Right lobe of liver (tissue), 6 donors: ENCODE measurements around the gene ANKS4B. TPM values are rescaled to one million over a fixed set of nuclear protein-coding genes. Genes with fewer than 3 reads are reported as not detected.
A peak's percentile ranks its signal among the peaks of the same experiment; 100 is the strongest.

ENCODE experiments used
- ATAC-seq, 4 donors: fragments of 200-7000 bp; cut with Tn5 transposase; one replicate each; pipeline ENCODE4 v1.9.1; 2020; ENCODE audit warnings: mild to moderate bottlenecking in 4 of 4, moderate library complexity in 4 of 4
- DNase-seq, 3 donors: peaks; one replicate each; pipeline ENCODE4 v3.0.0-alpha.2; 2020
- H3K27ac ChIP-seq, 3 donors: fragments of 200-600 bp; one replicate each; pipeline ENCODE4 v1.8.0; 2022
- H3K27me3 ChIP-seq, 2 donors: fragments of 200-600 bp; one replicate each; pipeline ENCODE4 v1.8.0; 2022
- H3K36me3 ChIP-seq, 4 donors: fragments of 200-600 bp; sonication (generic) in 1 of 4; one replicate each; pipeline versions ENCODE4 v1.5.1 to v1.8.0; 2017 to 2022; ENCODE audit warnings: control low read depth in 1 of 4
- H3K4me1 ChIP-seq, 4 donors: fragments of 200-600 bp; sonication (generic) in 1 of 4; one replicate each; pipeline versions ENCODE4 v1.5.1 to v1.8.0; 2017 to 2022; ENCODE audit warnings: control low read depth in 1 of 4
- H3K4me3 ChIP-seq, 3 donors: fragments of 200-600 bp; one replicate each; pipeline ENCODE4 v1.8.0; 2022
- H3K9me3 ChIP-seq, 4 donors: fragments of 200-600 bp; sonication (generic) in 1 of 4; one replicate each; pipeline versions ENCODE4 v1.5.1 to v1.8.0; 2017 to 2022; ENCODE audit warnings: control low read depth in 1 of 4
- POLR2A ChIP-seq: fragments of 450-650 bp; IDR thresholded peaks from one replicate; pipeline ENCODE4 v1.6.1; 2017; ENCODE audit warnings: antibody characterized with exemption, mild to moderate bottlenecking
- whole genome bisulfite sequencing: methylation state at CpG from one replicate; pipeline ENCODE4 v1.1.6; 2018; ENCODE audit warnings: low coverage, low lambda C conversion rate; ENCODE audit not compliant: insufficient coverage; ENCODE audit errors: missing lambda C conversion rate; 5-methylcytosine and 5-hydroxymethylcytosine counted together
- intact Hi-C, 2 donors: fragments of 100-400 bp; cut with DNase I; formaldehyde crosslinking; loops; one replicate each; pipeline versions ENCODE4 v1.11.2 to v1.14.1; 2022
- total RNA-seq, 6 experiments: library from RNA; depleted of rRNA in 2 of 6; stranded (reverse); fragments of >200 nt in 2 of 6; fragmentation: NEBNext Ultra II Directional in 3 of 6; extraction: Animal tissue kit (Norgen Biotek cat#: 25700) in 3 of 6; gene quantifications; one replicate each; pipeline versions ENCODE4 v1.1.0 to v1.2.4, GENCODE V29; 2016 to 2023
- TF ChIP-seq, protein P1 (sequence below), 4 donors: fragments of 200-600 bp in 3 of 4; fragments of 450-650 bp in 1 of 4; IDR thresholded peaks; one replicate each; pipeline versions ENCODE4 v1.5.1 to v1.8.0; 2016 to 2022; ENCODE audit warnings: antibody characterized with exemption in 4 of 4, mild to moderate bottlenecking in 2 of 4
- donor health status: DM: no; HTN: yes; CAD: no.
- donor health status: DM: no; HTN: no; CAD: no.
- donor health status: DM: no; HTN: no; CAD: no.
- donor health status: DM: no; HTN: yes; CAD: no.
- donor health status: DM: no; HTN: yes; CAD: no.

ANKS4B gene
- total RNA-seq, 6 experiments from 2014 or later: 10.0 to 16.3 (median 11.4) TPM

DNA sequence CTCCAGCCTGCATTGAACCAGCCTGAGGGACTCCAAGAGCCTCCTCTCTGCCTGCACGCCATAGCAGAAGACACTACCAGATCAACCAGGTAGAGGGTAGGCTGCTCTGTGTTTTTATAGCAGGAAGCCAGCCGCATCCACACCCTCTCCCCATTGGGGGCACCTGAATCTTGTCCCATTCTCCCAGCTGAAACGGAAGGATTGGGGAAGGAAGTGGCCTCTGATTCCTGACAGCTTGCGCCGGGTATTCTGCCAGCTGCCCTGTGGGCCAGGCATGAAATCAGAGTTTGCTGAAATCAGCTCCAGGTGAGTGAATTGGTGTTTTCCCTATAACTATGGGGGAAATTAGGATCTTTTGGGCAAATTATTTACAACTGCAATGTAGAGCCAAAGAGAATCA lies 22.0 kb upstream of the ANKS4B start, which contains the start of gene ZP2:
ZP2 (minus strand) TSS at position 89 of the 400 bp plus-strand sequence; CDS start at position 62, 27 bp downstream.
- H3K27me3 ChIP-seq: no peaks in the 10 kb centered on the region
- H3K27ac ChIP-seq: no peak within 1 kb of the TSS
- ATAC-seq (no peak), DNase-seq (no peak)
- 37% methylated on average over 4 of the region's 5 CpGs for WGBS
- H3K36me3 ChIP-seq: no peaks in the 10 kb centered on the region
- TF ChIP-seq, protein P1, sequence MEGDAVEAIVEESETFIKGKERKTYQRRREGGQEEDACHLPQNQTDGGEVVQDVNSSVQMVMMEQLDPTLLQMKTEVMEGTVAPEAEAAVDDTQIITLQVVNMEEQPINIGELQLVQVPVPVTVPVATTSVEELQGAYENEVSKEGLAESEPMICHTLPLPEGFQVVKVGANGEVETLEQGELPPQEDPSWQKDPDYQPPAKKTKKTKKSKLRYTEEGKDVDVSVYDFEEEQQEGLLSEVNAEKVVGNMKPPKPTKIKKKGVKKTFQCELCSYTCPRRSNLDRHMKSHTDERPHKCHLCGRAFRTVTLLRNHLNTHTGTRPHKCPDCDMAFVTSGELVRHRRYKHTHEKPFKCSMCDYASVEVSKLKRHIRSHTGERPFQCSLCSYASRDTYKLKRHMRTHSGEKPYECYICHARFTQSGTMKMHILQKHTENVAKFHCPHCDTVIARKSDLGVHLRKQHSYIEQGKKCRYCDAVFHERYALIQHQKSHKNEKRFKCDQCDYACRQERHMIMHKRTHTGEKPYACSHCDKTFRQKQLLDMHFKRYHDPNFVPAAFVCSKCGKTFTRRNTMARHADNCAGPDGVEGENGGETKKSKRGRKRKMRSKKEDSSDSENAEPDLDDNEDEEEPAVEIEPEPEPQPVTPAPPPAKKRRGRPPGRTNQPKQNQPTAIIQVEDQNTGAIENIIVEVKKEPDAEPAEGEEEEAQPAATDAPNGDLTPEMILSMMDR (IDR thresholded peaks at IDR 0.05): no peak
- no peak for TF ChIP-seq POLR2A
- intact Hi-C loops: no loop called here
- no peaks in the 10 kb centered on the region for H3K4me1 ChIP-seq
- no peak within 1 kb of the TSS for H3K4me3 ChIP-seq
- no peaks in the 10 kb centered on the region for H3K9me3 ChIP-seq

DNA sequence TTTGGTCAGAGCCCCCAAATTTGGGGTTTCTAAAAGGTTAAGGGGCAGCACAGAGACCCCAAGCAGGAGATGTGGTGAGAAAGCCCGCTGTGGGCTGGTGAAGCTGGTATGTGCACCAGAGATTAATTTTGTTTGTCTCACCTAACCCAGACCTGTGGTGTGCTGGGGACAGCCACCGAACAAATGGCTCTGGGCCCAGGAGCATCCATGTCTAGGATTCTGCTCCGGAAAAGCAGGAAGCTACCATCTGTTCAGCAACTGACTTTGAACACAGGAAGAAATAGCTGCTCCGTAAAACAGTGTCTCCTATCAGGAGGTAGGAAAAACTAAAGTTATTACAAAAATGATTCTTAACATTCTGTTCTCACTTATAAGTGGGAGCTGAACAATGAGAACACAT lies 19.4 kb upstream of the ANKS4B start:
- intact Hi-C loops: no loop called here
- Histone ChIP-seq H3K9me3 (no peaks in the 10 kb centered on the region), H3K4me3 (no peak overlapping the region), H3K27me3 (no peaks in the 10 kb centered on the region), H3K27ac (no peak overlapping the region), H3K36me3 (no peaks in the 10 kb centered on the region), H3K4me1 (no peaks in the 10 kb centered on the region)
- TF ChIP-seq, protein P1 (IDR thresholded peaks at IDR 0.05): no peak
- no peak for TF ChIP-seq POLR2A
- WGBS: 32% methylated on average over 3 of the region's 4 CpGs
- ATAC-seq (no peak), DNase-seq (no peak)

DNA sequence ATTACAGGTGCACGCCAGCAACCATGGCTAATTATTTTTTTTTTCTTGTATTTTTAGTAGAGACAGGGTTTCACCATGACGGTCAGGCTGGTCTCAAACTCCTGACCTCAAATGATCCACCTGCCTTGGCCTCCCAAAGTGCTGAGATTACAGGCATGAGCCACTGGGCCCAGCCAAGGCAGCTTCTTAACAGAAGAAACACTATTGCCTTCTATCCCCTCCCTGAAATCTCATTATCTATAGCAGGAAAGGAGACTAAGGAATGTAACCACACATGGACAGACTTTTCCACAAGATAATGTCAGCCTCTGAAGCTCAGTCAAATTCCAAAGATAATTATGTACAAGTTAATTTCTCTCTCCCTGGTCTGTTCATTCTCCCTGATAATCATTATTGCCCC lies 16.4 kb upstream of the ANKS4B start:
- ATAC-seq (no peak), DNase-seq (no peak)
- Histone ChIP-seq H3K9me3 (no peaks in the 10 kb centered on the region), H3K27me3 (no peaks in the 10 kb centered on the region), H3K27ac (no peak overlapping the region), H3K4me3 (no peak overlapping the region), H3K36me3 (no peaks in the 10 kb centered on the region), H3K4me1 (no peaks in the 10 kb centered on the region)
- TF ChIP-seq, protein P1 (IDR thresholded peaks at IDR 0.05): no peak
- no peak for TF ChIP-seq POLR2A
- intact Hi-C loops: no loop called here
- 80% methylated on average over 2 of the region's 2 CpGs for WGBS

DNA sequence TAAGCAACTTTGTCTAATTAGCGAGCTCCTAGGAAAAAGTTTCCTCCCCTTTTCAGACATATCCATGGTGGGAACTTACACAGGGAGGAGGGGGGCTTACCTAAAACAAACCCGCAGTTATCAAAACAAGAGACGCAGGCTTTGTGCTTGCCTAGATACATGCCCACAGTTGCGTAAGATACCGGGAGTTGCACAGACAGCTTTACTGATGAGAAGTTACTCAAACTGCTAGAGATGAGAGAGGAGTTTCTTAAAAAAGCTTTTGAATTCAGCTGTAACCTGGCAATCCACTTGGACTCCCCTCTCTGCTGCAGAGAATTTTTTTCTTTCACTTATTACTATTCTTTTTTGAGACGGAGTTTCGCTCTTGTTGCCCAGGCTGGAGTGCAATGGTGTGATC lies 15.3 kb upstream of the ANKS4B start:
- WGBS: 23% methylated on average over 5 of the region's 7 CpGs
- TF ChIP-seq POLR2A: no peak
- TF ChIP-seq, protein P1 (IDR thresholded peaks at IDR 0.05): no peak
- Histone ChIP-seq H3K27ac (no peak overlapping the region), H3K4me1 (no peaks in the 10 kb centered on the region), H3K4me3 (no peak overlapping the region), H3K9me3 (no peaks in the 10 kb centered on the region), H3K27me3 (no peaks in the 10 kb centered on the region), H3K36me3 (no peaks in the 10 kb centered on the region)
- intact Hi-C loops: no loop called here
- DNase-seq (no peak), ATAC-seq (peak in 1 of 4 donors; percentile 33)

DNA sequence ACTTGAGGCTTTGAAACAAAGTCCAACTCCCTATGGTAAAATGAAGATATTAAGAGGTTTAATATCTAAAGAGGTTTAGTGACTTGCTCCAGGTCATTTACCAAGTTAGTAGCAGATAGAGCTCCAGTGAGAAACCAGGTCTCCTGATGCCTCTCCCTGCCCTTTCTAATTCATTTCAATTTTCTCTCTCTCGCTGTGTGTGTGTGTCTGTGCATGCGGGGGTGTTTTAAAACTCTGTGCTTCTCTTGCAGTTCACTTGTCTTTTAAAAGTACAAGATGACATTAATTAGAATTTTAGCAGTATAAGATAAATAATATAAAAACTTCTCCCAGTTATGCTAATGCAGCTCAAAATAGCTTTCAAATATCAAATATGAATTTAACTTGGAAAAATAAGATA lies 13.9 kb upstream of the ANKS4B start:
- ATAC-seq (no peak), DNase-seq (no peak)
- H3K27ac ChIP-seq: no peak overlapping the region
- H3K36me3 ChIP-seq: no peaks in the 10 kb centered on the region
- H3K4me1 ChIP-seq: no peaks in the 10 kb centered on the region
- no peaks in the 10 kb centered on the region for H3K9me3 ChIP-seq
- H3K27me3 ChIP-seq: no peaks in the 10 kb centered on the region
- intact Hi-C loops: no loop called here
- no peak overlapping the region for H3K4me3 ChIP-seq
- WGBS: 90% methylated on average over 2 of the region's 2 CpGs
- TF ChIP-seq, protein P1 (IDR thresholded peaks at IDR 0.05): no peak
